SK-N-SH (cell line): ENCODE data around the gene MAN2B2. TPM values are rescaled to one million over a fixed set of nuclear protein-coding genes. Genes with fewer than 3 reads are reported as not detected.

ENCODE experiments used
- CTCF ChIA-PET: fragments of 300-600, 350-600 bp; formaldehyde crosslinking; extraction: SDS; loops from one replicate; lab custom pipeline; 2021; lab: Yijun Ruan, JAX
- POLR2A ChIA-PET: fragments of 350-600 bp; sonication (Branson Sonifier 250); formaldehyde crosslinking; extraction: SDS; loops from one replicate; lab custom pipeline; 2020; ENCODE audit warnings: antibody characterized with exemption, inconsistent platforms; lab: Yijun Ruan, JAX
- DNase-seq: peaks from one replicate; pipeline ENCODE4 v3.0.0; 2012
- H2AFZ ChIP-seq: fragments of 200-600 bp; sonication (generic); 2 replicates; pipeline ENCODE4 v1.8.1; 2016; ENCODE audit warnings: antibody characterized with exemption, mild to moderate bottlenecking, low read depth
- H3F3A ChIP-seq: fragments of 200-600 bp; sonication (generic); replicated peaks from 2 replicates; pipeline ENCODE3; 2016; ENCODE audit warnings: antibody characterized with exemption, mild to moderate bottlenecking; ENCODE audit not compliant: insufficient read depth
- H3K27ac ChIP-seq, 2 experiments: fragments of 200-500 bp in 1 of 2; fragments of 200-600 bp in 1 of 2; sonication (Bioruptor generic) in 1 of 2; sonication (generic), shearing (Covaris generic) in 1 of 2; 2 replicates each; pipeline versions ENCODE4 v1.5.1 to v1.6.1; 2014 to 2016; ENCODE audit warnings: low read depth in 2 of 2, inconsistent platforms in 1 of 2, low read length in 1 of 2, mild to moderate bottlenecking in 1 of 2, mixed read lengths in 1 of 2
- H3K27me3 ChIP-seq: fragments of 200-600 bp; sonication (generic), shearing (Covaris generic); 2 replicates; pipeline ENCODE4 v1.6.1; 2016; ENCODE audit warnings: mixed run types; ENCODE audit not compliant: insufficient read depth
- H3K36me3 ChIP-seq, 2 experiments: fragments of 200-500 bp in 1 of 2; fragments of 200-600 bp in 1 of 2; sonication (Bioruptor generic) in 1 of 2; sonication (generic) in 1 of 2; replicated peaks in 1 of 2; 2 replicates each; pipeline versions ENCODE3 to v1.5.1; 2014 to 2016; ENCODE audit warnings: low read length in 1 of 2, mild to moderate bottlenecking in 1 of 2; ENCODE audit not compliant: insufficient read depth in 2 of 2, control insufficient read depth in 1 of 2
- H3K4me1 ChIP-seq, 2 experiments: fragments of 200-500 bp in 1 of 2; fragments of 200-600 bp in 1 of 2; sonication (Bioruptor generic) in 1 of 2; sonication (generic), shearing (Covaris generic) in 1 of 2; 2 replicates each; pipeline versions ENCODE4 v1.5.1 to v1.6.1; 2014 to 2016; ENCODE audit warnings: low read depth in 1 of 2, low read length in 1 of 2, mixed run types in 1 of 2; ENCODE audit not compliant: insufficient read depth in 2 of 2, control insufficient read depth in 1 of 2
- H3K4me2 ChIP-seq: fragments of 200-600 bp; sonication (generic), shearing (Covaris generic); 2 replicates; pipeline ENCODE4 v1.6.1; 2017; ENCODE audit warnings: mixed run types
- H3K4me3 ChIP-seq, 2 experiments: fragments of 200-500 bp in 1 of 2; fragments of 200-600 bp in 1 of 2; sonication (Bioruptor generic) in 1 of 2; sonication (generic), shearing (Covaris generic) in 1 of 2; 2 replicates each; pipeline versions ENCODE4 v1.5.1 to v1.8.1; 2014 to 2016; ENCODE audit warnings: low read depth in 2 of 2, inconsistent platforms in 1 of 2, low read length in 1 of 2, mild to moderate bottlenecking in 1 of 2, mixed read lengths in 1 of 2, moderate library complexity in 1 of 2
- H3K79me2 ChIP-seq: fragments of 200-600 bp; sonication (generic); 2 replicates; pipeline ENCODE4 v1.8.1; 2017; ENCODE audit warnings: mild to moderate bottlenecking; ENCODE audit not compliant: insufficient read depth
- H3K9ac ChIP-seq: fragments of 200-600 bp; sonication (generic); 2 replicates; pipeline ENCODE4 v1.6.1; 2017; ENCODE audit warnings: mixed run types
- H3K9me2 ChIP-seq: fragments of 200-600 bp; sonication (generic); 2 replicates; pipeline ENCODE4 v1.6.1; 2017; ENCODE audit warnings: mixed run types
- H3K9me3 ChIP-seq: fragments of 200-600 bp; sonication (generic); 2 replicates; pipeline ENCODE4 v1.6.1; 2017; ENCODE audit warnings: mixed run types, mild to moderate bottlenecking, moderate library complexity
- H4K20me1 ChIP-seq: fragments of 200-600 bp; sonication (generic); 2 replicates; pipeline ENCODE4 v1.6.1; 2017; ENCODE audit warnings: mild to moderate bottlenecking, mixed run types; ENCODE audit not compliant: insufficient read depth
- CHD2 ChIP-seq: fragments of 150-350 bp; IDR thresholded peaks from 2 replicates; pipeline ENCODE4 v1.6.1; 2018; ENCODE audit warnings: low read length; ENCODE audit not compliant: partially characterized antibody
- EZH2phosphoT487 ChIP-seq: fragments of 200-600 bp; sonication (generic); IDR thresholded peaks from 2 replicates; pipeline ENCODE4 v1.6.1; 2017; ENCODE audit warnings: low read depth, mixed run types, mild to moderate bottlenecking, antibody characterized with exemption, moderate library complexity, borderline replicate concordance
- FOSL2 ChIP-seq: IDR thresholded peaks from 2 replicates; pipeline ENCODE4 v1.4.0; 2012; ENCODE audit warnings: low read depth, mild to moderate bottlenecking, moderate library complexity, borderline replicate concordance
- MEF2A ChIP-seq: IDR thresholded peaks from 2 replicates; pipeline ENCODE4 v1.4.0; 2012; ENCODE audit warnings: low read depth, borderline replicate concordance
- NFIC ChIP-seq: IDR thresholded peaks from 2 replicates; pipeline ENCODE4 v1.4.0; 2012; ENCODE audit warnings: borderline replicate concordance
- RXRA ChIP-seq: IDR thresholded peaks from 2 replicates; pipeline ENCODE4 v1.4.0; 2012; ENCODE audit warnings: low read depth, mild to moderate bottlenecking, borderline replicate concordance
- SIN3A ChIP-seq: IDR thresholded peaks from 2 replicates; pipeline ENCODE4 v1.6.1; 2012; ENCODE audit warnings: low read depth, mild to moderate bottlenecking, low read length, moderate library complexity, borderline replicate concordance
- TCF12 ChIP-seq: IDR thresholded peaks from 2 replicates; pipeline ENCODE4 v1.4.0; 2012
- WGBS: methylation state at CpG from one replicate; pipeline ENCODE4 v1.1.6; 2017; ENCODE audit warnings: low lambda C conversion rate; 5-methylcytosine and 5-hydroxymethylcytosine counted together
- polyA plus RNA-seq, 3 experiments: library from polyadenylated mRNA; depleted of rRNA; stranded (reverse); fragments of >200 nt; gene quantifications; 2 replicates each; pipeline ENCODE4 v1.2.3, GENCODE V29; 2012
- TF ChIP-seq, protein P1 (sequence below): IDR thresholded peaks from 2 replicates; pipeline ENCODE4; 2012
- TF ChIP-seq, protein P2 (sequence below): fragments of 150-350 bp; IDR thresholded peaks from 2 replicates; pipeline ENCODE4 v1.6.1; 2017; ENCODE audit warnings: antibody characterized with exemption, low read length, low read depth, borderline replicate concordance
- TF ChIP-seq, protein P3 (sequence below): fragments of 150-350 bp; IDR thresholded peaks from 2 replicates; pipeline ENCODE4 v1.6.1; 2016; ENCODE audit warnings: mild to moderate bottlenecking, low read depth, low read length

The MAN2B2 gene
- polyA plus RNA-seq, 1 of the 3 experiments (the other 2 are of a cell fraction) = 24.9 TPM

DNA sequence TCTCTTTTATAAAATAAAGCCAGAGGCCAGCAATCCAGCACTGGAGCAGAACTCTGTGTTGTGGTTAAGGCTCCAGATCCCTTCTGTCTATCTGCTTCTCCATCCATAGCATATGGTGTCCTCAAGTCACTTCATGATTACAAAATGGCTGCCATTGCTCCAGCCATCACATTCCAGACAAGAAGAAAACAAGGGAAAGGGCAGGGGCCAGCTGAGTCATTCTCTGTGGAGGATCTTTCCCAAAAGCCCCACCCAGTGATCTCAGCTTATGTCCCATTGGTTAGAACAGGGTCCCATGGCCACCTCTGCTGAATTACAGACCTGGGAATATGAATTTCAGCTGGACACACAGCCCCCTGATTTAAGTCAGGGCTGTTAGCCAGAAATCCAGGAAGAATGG is 34.1 kb upstream of the MAN2B2 start:
- Histone ChIP-seq H3K79me2 (no peaks in the 10 kb centered on the region), H3K36me3 (no peaks in the 10 kb centered on the region), H3K27me3 (no peaks in the 10 kb centered on the region), H3K4me1 (no peaks in the 10 kb centered on the region), H3F3A (no peaks in the 10 kb centered on the region), H3K9me3 (no peaks in the 10 kb centered on the region), H3K4me2 (no peak overlapping the region), H4K20me1 (no peaks in the 10 kb centered on the region), H2AFZ (no peak overlapping the region), H3K4me3 (no peak overlapping the region), H3K27ac (no peak overlapping the region), H3K9me2 (no peaks in the 10 kb centered on the region), H3K9ac (no peak overlapping the region)
- ChIA-PET POLR2A (no interaction called here), CTCF (interaction anchor here (0.8 to 12.9 kb wide), 4 partner anchors 68 to 543 kb away, joined by 3 to 248 read pairs (median 4); no protein-coding TSS in a partner anchor)
- TF ChIP-seq FOSL2 = no peak
- DNase-seq = no peak

DNA sequence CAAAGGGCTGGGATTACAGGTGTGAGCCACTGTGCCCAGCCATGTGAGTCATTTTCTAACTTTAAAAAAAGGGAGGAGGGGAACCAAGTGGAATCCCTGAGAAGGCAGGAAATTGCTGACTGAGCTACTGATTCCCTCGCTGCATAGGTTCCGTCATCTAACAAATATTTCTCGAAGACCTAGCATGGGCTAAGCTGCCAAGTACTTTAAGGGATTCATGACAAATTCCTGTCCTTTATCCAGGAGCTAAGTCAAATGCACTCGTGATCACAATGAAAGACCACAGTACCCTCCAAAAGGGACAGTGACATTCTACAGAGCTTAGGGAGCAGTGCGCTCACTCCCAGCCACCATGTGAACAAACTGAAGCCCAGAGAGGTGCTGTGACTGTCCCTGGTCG is 33.2 kb upstream of the MAN2B2 start:
- H3K9me2 ChIP-seq = no peaks in the 10 kb centered on the region
- no peaks in the 10 kb centered on the region for H3K79me2 ChIP-seq
- no peak for DNase-seq
- H3K36me3 ChIP-seq = no peaks in the 10 kb centered on the region
- ChIA-PET CTCF (interaction anchor here (0.8 to 12.9 kb wide), 5 partner anchors 67 to 544 kb away, joined by 3 to 248 read pairs (median 3); no protein-coding TSS in a partner anchor), POLR2A (no interaction called here)
- H3K4me2 ChIP-seq = no peak overlapping the region
- H3K9ac ChIP-seq = no peak overlapping the region
- no peaks in the 10 kb centered on the region for H3F3A ChIP-seq
- H3K4me1 ChIP-seq = peaks cover 0 to under 1% of the 10 kb centered on the region in 2 experiments; a peak in 1 of 4 replicates
- 0 out of 2 replicates have a peak, but pooled peaks cover 3% of the 10 kb centered on the region for H4K20me1 ChIP-seq
- TF ChIP-seq RXRA (no peak), NFIC (no peak), CHD2 (no peak), TCF12 (no peak), FOSL2 (no peak), EZH2phosphoT487 (no peak)
- TF ChIP-seq, protein P1, sequence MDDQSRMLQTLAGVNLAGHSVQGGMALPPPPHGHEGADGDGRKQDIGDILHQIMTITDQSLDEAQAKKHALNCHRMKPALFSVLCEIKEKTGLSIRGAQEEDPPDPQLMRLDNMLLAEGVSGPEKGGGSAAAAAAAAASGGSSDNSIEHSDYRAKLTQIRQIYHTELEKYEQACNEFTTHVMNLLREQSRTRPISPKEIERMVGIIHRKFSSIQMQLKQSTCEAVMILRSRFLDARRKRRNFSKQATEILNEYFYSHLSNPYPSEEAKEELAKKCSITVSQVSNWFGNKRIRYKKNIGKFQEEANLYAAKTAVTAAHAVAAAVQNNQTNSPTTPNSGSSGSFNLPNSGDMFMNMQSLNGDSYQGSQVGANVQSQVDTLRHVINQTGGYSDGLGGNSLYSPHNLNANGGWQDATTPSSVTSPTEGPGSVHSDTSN = no peak
- TF ChIP-seq, protein P2, sequence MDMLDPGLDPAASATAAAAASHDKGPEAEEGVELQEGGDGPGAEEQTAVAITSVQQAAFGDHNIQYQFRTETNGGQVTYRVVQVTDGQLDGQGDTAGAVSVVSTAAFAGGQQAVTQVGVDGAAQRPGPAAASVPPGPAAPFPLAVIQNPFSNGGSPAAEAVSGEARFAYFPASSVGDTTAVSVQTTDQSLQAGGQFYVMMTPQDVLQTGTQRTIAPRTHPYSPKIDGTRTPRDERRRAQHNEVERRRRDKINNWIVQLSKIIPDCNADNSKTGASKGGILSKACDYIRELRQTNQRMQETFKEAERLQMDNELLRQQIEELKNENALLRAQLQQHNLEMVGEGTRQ = no peak
- no peak overlapping the region for H3K4me3 ChIP-seq
- H3K27me3 ChIP-seq = no peaks in the 10 kb centered on the region
- H3K27ac ChIP-seq = no peak overlapping the region
- H2AFZ ChIP-seq = no peak overlapping the region
- 46% methylated on average over 6 of the region's 6 CpGs for WGBS
- H3K9me3 ChIP-seq = no peaks in the 10 kb centered on the region

DNA sequence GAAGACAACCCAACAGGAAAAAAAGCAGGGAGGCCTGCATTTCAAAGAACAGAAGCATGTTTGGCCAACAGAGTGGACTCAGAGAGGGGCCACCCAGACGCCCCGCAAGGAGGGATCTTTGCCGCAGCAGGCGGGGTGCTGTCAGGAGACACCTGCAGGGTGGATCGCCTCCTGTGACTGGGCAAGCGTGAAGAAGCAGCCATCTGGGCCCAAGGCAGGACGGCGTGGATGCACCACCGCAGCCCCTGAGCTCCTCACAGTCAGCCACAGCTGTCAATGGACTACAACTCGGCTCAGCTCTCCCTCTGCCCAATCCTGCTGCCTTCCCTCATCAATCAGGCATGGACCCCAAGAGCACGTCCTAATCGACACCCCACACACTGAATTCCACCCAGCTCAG is 32.0 kb upstream of the MAN2B2 start:
- Histone ChIP-seq H3K27ac (no peak overlapping the region), H3K27me3 (no peaks in the 10 kb centered on the region), H3K4me2 (no peak overlapping the region), H3K9me3 (no peaks in the 10 kb centered on the region), H3F3A (no peaks in the 10 kb centered on the region), H4K20me1 (0 out of 2 replicates have a peak, but pooled peaks cover 3% of the 10 kb centered on the region), H3K79me2 (no peaks in the 10 kb centered on the region), H3K4me1 (peaks cover 0 to 3% of the 10 kb centered on the region in 2 experiments; a peak in 1 of 4 replicates), H3K36me3 (no peaks in the 10 kb centered on the region), H3K4me3 (no peak overlapping the region), H3K9ac (no peak overlapping the region), H2AFZ (no peak overlapping the region), H3K9me2 (no peaks in the 10 kb centered on the region)
- 50% methylated on average over 7 of the region's 12 CpGs for WGBS
- no peak for DNase-seq
- POLR2A ChIA-PET = no interaction called here
- CTCF ChIA-PET = interaction anchor here (1.7 to 12.9 kb wide), 2 partner anchors 69 to 213 kb away, joined by 3 to 248 read pairs; no protein-coding TSS in a partner anchor
- TF ChIP-seq SIN3A (no peak), MEF2A (no peak), CHD2 (no peak)
- TF ChIP-seq, protein P3, sequence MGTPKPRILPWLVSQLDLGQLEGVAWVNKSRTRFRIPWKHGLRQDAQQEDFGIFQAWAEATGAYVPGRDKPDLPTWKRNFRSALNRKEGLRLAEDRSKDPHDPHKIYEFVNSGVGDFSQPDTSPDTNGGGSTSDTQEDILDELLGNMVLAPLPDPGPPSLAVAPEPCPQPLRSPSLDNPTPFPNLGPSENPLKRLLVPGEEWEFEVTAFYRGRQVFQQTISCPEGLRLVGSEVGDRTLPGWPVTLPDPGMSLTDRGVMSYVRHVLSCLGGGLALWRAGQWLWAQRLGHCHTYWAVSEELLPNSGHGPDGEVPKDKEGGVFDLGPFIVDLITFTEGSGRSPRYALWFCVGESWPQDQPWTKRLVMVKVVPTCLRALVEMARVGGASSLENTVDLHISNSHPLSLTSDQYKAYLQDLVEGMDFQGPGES = no peak
